ENCODE results near the gene TPST1.
A peak's percentile ranks its signal among the peaks of the same experiment; 100 is the strongest.
"Not testable (repeated sequence)": the region's sequence is repeated elsewhere in the genome, so short reads cannot be mapped to it uniquely, and the experiment has no call there.

The TPST1 gene

DNA sequence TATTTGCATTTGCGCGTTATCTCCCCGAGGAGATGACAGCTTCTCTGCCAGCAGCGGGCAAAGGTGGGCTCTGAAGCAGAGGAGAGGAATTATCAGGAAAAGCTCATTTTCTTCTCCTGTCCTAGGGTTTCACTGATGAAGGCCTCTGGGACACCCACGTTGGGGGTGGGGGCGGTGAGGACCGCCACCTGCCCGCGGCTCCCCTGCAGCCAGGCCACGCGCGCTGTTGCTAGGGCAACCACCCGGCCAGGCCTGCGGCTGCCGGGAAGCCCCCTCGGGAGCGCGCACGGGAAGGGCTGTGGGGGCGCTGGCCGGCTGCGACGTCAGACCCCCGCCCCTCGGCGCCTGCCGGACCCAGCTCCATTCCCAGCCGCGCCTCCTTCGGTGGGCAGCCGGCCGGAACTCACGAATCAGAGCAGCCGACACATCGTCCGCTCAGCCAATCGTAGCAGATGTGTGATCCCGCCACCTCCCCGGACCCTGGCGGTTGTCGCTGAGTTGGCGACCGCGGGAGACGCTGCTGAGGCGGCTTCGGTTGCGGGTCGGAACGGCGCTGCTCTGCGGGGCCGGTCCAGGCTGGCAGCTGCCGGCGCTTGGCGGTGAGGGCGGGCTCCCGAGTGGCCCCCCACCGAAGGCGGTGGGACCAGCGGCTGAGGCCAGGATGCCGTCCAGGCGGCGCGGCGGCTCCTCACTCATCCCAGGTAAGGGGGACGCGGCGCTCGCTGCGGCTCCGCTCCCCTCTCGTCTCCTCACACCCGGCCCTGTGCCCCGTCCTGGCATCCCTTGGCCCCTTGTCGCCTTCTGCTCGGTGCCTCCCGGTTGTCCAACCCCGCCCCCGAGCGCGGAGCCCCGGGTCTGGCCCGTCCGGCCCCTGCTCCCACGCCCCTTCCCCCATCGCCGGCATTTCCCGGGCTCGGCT, at the start of gene TPST1:
Gene TPST1, plus strand, starts transcription at position 513 of the 919 bp plus-strand sequence. CDS start 35,092 bp downstream, outside the sequence.
- DNase-seq (ENCODE audit: low read depth, low spot score): peak; percentile 99

DNA sequence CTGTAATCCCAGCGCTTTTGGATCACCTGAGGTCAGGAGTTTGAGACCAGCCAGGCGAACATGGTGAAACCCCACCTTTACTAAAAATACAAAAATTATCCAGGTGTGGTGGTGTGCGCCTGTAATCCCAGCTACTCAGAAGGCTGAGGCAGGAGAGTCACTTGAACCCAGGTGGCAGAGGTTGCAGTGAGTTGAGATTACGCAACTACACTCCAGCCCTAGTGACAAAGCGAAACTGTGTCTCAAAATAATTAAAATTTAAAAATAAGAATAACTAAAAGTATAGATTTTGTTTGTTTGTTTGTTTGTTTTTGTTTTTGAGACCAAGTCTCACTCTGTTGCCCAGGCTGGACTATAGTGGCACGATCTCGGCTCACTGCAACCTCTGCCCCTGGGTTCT, 49.1 kb upstream of the TPST1 start:
- DNase-seq (ENCODE audit: low read depth, low spot score): not testable (repeated sequence)

DNA sequence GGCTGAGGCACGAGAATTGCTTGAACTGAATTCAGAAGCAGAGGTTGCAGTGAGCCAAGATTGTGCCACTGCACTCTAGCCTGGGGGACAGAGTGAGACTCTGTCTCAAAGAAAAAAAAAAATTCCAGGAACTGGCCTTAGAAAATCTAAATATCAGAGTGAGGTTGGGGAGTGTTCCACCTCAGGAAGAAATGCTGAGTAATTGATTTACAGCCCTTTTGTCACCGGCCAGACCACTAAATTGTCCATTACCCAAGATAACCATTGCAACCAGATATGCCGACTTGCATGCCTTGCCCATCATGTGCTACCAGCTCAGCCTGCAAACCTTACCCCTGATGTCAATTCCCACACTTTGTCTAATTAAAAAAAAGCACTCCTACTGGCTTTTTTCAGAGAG, 48.1 kb upstream of the TPST1 start:
- peak; percentile 19 for DNase-seq (ENCODE audit: low read depth, low spot score)

DNA sequence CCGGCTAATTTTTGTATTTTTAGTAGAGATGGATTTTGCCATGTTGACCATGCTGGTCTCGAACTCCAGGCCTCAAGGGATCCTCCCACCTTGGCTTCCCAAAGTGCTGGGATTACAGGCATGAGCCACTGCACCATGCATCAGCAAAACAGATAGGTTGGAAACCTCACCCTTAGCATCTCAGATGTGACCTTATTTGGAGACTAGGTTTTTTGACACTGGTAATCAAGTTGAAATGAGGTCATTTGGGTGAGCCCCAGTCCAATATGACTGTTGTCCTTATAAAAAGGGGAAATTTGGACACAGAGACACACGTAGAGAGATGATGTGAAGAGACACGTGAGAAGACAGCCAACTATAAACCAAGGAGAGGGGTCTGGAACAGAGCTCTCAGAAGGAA, 42.5 kb upstream of the TPST1 start:
- DNase-seq (ENCODE audit: low read depth, low spot score): no peak

DNA sequence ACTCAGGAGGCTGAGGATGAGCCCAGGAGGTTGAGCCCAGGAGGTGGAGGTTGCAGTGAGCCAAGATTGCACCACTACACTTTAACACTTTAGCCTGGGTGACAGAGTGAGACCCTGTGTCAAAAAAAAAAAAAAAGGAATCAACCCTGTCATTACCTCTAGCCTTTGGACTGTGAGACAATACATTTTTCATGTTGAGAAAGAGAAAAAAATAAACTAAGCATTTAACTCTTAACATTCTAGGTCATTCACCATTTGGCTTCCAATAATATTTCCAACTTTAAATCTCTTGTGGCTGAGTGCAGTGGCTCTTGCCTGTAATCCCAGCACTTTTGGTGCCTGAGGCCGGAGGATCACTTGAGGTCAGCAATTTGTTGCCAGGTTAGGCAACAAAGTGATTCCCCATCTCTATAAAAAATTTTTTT, 41.9 kb upstream of the TPST1 start:
- no peak for DNase-seq (ENCODE audit: low read depth, low spot score)

DNA sequence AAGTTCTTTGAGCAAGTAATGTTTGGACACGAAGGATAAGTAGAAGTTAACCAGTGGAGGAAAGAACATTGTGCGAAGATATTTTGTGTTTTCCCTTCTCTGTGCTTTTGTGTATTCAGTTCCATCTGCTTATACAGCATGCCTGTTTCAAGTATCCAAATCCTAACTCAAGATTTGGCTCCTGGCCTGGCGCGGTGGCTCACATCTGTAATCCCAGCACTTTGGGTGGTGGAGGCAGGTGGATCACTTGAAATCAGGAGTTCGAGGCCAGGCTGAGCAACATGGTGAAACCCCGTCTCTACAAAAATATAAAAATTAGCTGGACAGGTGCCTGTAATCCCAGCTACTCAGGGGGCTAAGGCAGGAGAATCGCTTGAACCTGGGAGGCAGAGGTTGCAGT, 40.8 kb upstream of the TPST1 start:
- no peak for DNase-seq (ENCODE audit: low read depth, low spot score)

DNA sequence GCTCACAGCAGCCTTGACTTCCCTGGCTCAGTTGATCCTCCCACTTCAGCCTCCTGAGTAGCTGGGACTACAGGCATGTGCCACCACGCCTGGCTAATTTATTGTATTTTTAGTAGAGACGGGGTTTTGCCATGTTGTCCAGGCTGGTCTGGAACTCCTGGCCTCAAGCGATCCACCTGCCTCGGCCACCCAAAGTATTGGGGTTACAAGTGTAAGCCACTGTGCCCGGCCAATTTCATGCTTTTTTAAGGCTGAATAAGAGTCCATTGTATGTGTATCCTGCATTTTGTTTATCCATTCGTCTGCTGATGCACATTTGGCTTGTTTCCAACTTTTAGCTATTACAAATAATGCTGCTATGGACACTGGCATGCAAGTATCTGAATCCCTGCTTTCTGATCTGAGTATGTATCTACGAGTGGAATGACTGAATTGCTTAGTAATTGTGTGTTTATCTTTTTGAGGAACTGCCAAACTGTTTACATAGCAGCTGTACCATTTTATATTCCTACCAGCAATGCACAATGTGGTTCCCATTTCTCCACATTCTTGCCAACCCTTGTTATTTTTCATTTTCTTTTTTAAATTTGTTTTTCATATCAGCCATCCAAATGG, 37.3 kb upstream of the TPST1 start:
- DNase-seq (ENCODE audit: low read depth, low spot score): no peak

DNA sequence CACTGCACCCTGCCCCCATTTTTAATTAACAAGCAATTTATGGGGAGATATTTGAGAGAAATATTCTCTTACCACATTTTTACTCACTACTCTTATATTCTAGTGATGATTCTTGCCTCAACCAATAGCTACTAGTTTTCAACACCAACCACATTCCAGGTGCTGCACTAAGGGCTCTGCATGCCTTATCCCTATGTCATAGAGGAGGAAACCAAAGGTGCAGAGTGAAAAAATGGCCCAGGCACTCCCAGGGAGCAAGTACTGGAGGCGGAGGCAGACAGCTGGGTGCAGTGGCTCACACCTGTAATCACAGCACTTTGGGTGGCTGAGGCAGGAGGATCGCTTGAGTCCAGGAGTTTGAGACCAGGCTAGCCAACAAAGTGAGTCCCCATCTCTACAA, 35.5 kb upstream of the TPST1 start:
- no peak for DNase-seq (ENCODE audit: low read depth, low spot score)

DNA sequence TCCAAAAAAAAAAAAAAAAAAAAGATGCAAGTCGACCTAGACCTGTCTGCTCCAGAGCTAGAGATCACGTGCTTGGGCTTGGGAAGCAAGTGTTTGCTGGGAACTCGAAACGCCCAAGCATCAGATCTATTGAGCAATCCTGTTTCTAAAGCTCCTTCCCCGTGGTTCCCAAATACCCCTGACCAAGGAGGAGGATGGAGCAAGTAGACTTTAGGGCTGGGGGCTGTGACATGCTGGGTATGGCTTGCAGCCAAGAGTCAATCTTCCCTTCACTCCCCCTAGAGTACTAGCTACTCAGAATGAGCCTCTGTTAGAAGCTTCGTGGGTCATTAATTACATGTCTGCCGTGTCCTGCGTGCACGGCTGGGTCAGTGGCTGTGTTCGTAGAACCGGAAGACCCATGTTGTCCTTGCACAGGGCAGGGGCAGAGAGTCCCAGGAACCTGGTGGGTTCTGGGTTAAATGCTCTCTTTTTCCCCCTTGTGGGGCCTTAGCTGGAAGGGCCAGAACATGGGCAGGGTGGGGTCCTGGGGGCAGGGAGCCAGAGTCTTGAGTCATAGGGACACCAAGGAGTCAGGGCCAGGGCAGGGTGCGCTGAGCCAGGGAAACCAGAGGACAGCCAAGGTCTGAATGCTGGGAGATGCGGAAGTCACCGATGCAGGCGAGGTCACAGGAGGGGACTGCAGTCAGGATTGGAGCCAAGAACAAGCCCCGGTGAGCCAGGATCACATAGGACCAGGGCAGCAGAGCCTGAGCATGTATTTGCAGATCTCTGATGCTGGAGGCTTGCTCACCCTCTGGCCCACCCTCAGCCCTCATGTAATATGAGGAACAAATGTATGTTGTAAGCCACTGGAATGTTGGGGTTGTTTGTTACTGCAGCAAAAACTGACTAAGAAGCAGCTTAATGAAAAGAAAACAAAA, 34.6 kb upstream of the TPST1 start:
- no peak for DNase-seq (ENCODE audit: low read depth, low spot score)

DNA sequence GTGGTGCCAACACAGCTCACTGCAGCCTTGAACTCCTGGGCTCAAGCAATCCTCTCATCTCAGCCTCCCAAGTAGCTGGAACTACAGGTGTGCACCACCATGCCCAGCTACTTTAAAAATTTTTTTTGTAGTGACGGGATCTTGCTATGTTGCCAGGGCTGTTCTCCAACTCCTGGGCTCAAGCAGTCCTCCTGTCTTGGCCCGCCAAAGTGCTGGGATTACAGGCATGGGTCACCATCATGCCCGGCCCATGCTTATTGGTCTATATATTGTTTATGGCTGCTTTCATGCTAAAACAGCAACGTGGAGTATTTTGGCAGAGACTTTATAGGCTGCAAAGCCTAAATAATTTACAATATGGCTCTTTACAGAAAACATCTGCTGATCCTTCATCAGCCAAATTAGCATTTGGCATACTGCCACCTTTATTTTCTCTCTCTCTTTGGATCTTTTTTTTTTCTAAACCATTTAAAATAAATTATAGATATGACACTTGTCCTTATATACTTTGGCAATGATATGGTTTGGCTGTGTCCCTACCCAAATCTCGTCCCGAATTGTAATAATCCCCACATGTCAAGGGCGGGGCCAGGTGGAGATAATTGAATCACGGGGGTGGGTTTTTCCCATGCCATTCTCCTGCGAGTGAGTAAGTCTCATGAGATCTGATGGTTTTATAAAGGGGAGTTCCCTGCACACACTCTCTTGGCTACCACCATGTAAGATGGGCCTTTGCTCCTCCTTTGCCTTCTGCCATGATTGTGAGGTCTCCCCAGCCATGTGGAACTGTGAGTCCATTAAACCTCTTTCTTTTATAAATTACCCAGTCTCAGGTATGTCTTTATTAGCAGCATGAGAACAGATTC, 32.4 kb upstream of the TPST1 start:
- not testable (repeated sequence) for DNase-seq (ENCODE audit: low read depth, low spot score)

DNA sequence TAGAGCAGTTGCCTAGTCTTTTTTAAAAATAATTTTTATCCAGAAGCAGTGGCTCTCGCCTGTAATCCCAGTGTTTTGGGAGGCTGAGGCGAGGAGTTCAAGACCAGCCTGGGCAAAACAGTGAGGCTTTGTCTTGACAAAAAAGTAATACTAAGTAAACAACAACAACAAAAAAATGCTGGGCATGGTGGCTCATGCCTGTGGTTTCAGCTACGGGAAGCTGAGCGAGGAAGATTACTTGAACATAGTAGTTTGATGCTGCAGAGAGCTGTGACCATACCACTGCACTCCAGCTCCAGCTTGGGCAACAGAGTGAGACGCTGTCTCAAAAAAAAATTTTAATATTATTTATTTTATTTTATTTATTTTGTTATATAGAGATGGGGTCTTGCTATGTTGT, 31.3 kb upstream of the TPST1 start:
- no peak for DNase-seq (ENCODE audit: low read depth, low spot score)

DNA sequence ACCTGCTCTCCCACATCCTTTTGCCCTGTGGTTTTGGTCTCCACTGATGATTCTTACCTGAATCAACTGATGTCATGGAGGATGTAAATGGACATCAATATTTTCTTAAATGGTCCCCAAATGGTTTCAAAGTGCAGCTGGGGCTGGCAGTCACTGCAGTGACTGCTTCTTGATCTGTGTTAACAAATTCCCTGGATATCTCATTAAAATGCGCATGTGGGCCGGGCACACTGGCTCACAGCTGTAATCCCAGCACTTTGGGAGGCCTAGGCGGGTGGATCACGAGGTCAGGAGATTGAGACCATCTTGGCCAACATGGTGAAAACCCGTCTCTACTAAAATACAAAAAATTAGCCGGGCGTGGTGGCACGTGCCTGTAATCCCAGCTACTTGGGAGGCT, 30.1 kb upstream of the TPST1 start:
- DNase-seq (ENCODE audit: low read depth, low spot score): not testable (repeated sequence)

DNA sequence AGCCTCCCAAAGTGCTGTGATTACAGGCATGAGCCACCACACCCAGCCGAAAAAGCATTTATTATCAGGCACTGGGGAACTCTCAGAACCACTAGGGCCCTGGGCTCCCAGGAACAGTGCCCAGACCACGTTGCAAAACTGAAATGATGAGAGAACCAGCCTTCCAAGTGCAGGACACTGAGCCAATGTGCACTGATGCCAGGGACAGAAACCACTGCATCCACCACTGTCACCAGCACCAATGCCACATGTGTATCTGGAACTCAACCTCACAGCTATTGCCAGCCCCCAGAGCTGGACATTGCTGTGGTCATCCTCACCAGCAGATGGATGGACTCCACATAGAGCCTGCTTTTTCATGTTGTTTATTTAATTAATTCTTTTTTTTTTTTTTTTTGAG, 28.2 kb upstream of the TPST1 start:
- no peak for DNase-seq (ENCODE audit: low read depth, low spot score)

DNA sequence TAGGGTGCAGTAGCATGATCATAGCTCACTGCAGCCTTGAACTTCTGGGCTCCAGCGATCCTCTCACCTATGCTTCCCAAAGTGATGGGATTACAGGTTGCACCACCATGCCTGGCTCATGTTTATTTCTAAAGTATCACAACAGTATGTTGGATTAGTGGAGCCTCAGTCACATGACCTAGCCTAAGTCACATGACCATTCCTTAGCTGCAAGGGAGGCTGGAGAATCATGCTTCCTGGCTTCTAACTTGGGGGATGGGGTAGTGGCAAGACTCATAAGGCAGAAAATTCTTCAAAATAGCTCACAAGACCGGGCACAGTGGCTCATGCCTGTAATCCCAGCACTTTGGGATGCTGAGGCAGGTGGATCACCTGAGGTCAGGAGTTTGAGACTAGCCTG, 26.9 kb upstream of the TPST1 start:
- DNase-seq (ENCODE audit: low read depth, low spot score): no peak

DNA sequence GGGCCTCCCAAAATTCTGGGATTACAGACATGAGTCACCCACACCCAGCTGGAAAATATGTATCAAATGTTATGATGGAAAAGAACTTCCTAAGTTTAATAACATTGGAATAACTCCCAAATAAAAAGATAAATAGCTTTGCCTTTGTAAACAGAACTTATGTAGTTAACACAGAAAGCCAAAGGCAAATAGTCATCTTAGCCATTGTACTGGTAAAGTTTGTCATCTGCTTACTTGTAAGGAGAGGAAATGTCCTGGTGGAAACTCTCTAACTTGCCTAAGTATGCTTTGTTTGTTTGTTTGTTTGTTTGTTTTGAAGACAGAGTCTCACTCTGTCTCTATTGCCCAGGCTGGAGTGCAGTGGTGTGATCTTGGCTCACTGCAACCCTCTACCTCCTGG, 23.8 kb upstream of the TPST1 start:
- DNase-seq (ENCODE audit: low read depth, low spot score): no peak

DNA sequence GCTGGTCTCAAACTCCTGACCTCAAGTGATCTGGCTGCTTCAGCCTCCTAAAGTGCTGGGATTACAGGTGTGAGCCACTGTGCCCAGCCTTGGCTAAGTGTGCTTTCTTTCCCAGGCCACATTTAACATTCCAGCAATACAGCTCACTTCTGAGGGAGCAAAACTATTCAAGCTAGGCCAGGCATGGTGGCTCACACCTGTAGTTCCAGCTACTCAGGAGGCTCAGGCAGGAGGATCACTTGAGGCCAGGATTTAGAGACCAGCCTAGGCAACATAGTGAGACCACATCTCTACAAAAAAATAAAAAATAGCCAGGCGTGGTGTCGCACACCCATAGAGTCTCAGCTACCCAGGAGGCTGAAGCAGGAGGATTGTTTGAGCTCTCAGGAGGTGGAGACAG, 23.3 kb upstream of the TPST1 start:
- DNase-seq (ENCODE audit: low read depth, low spot score): no peak

DNA sequence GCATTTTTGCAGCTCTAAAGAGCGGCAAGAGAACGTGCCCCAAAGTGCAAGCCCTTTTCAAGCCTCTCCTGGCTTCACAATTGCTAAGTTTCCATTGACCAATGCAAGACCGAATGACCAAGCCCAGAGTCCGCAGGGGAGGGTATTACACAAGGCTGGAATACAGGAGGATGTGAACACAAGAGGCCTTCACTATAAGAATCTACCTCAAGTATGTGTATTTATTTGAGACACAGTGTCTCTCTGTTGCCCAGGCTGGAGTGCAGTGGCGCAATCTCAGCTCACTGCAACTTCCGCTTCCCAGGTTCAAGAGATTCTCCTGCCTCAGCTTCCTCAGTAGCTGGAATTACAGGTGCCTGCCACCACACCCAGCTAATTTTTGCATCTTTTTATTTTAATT, 22.2 kb upstream of the TPST1 start:
- DNase-seq (ENCODE audit: low read depth, low spot score): no peak

DNA sequence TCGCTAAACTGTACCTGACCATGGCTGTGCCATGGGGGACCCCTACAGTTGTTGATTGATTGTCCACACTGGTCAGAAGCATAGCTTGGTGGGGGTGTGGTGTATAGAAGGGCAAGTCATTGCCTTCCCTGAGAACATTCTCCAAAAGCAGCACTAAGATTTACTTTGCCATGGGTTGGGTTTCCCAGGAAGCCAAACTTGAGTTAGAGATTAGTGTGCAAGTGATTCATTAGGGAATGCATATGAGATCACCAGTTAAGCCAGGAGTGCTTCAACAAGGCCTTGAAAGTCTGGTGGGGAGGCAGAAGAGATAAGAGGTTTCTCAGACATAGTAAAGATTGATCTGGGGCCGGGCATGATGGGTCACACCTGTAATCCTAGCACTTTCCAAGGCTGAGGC, 21.4 kb upstream of the TPST1 start:
- DNase-seq (ENCODE audit: low read depth, low spot score): peak; percentile 65

DNA sequence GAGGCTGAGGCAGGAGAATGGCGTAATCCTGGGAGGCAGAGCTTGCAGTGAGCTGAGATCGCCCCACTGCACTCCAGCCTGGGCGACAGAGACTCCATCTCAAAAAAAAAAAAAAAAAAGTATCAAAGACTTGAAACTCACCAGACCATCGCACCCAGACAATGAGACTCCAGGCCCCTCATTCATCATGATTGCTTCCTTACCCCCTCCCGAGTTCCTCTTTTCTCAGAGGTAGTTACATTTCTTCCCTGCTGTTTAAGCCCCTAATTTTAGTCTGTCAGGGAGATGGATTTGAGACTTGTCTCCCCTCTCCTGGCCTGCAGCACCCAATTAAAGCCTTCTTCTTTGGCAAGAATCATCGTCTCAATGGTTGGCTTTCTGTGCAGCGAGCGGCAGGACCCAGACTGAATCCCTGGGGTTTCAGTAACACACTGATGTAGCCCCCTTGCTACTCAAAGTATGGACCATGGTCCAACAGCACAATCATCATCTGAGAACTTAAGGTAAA, 19.4 kb upstream of the TPST1 start:
- DNase-seq (ENCODE audit: low read depth, low spot score): no peak

DNA sequence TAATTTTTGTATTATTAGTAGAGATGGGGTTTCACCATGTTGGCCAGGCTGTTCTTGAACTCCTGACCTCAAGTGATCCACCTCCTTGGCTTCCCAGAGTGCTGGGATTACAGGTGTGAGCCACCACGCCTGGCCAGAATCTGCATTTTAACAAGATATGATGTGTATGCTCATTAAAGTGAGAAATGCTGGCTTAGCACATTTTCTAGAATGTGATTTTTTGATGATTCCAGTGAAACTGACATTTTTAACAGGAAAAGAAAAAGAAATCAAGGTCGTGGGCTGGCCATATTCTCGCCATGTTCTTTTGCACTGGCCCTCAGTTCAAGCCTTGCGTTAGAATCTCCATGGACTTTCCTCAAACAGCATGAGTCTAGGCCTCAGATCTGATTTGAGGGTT, 18.1 kb upstream of the TPST1 start:
- no peak for DNase-seq (ENCODE audit: low read depth, low spot score)

DNA sequence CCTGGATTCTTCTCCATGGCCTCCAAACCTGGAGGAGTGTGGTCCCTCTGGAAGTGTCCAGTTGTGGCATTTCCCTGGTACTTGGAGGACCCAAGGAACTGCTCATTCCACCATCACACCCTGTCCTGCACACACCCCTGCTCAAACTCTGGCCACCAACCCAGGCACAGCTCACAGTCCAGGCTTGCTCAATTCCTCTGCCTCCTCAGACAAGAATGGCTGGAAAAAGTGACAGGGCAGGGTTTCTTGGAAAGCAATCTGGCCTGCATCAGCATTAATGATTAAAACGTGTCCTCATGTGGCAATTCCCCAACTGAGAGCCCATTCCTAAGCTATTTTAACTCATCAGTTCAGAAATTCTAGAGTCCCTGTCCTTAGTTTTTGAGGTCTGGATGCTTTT, 17.2 kb upstream of the TPST1 start:
- DNase-seq (ENCODE audit: low read depth, low spot score): no peak
